HG03354 (cell line): ENCODE results near the gene AMMECR1.

Experiments
- ATAC-seq: cut with Tn5 transposase; IDR thresholded peaks from one replicate; pipeline ENCODE4 v1.9.1; 2021; ENCODE audit warnings: mild to moderate bottlenecking; ENCODE audit not compliant: unreplicated experiment, poor library complexity, severe bottlenecking

AMMECR1 gene

DNA sequence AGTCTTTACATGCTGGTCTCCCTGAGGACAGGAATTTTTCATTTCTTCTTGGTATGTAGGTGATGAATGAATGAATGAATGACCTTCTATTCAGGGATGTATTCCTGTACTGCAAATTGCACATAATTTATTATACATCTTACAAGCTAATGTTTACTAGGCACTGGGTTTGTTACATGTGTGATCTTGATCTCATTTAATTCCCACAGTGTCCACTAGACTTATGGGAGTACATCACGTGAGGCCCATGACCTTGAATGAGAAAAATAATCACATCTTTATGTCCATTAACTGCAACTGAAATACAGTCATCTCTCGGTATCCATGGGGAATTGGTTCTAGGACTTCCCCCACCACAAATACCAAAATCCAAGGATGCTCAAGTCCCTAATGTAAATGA, 164.6 kb downstream of the AMMECR1 start:
- ATAC-seq, result no peak

DNA sequence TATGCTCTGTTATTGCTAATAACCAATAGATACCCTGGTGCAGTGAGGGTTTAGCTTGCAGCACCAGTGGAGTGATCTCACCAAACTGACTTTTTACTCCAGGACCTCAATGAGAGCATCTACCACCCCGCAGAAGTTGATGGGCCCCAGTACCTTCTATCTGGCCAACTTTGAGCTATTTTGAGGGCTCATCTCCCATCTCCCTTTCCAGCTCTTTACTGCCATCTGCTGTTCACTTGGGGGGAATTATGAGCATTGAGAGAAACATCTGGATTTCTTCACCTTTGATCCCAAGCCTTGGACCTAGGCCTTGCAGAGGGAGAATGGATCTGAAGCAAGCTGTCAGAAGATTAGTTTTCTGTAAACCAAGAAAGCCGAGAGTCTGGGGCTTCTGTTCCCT, 171.4 kb downstream of the AMMECR1 start:
- ATAC-seq, result peak; percentile 90

DNA sequence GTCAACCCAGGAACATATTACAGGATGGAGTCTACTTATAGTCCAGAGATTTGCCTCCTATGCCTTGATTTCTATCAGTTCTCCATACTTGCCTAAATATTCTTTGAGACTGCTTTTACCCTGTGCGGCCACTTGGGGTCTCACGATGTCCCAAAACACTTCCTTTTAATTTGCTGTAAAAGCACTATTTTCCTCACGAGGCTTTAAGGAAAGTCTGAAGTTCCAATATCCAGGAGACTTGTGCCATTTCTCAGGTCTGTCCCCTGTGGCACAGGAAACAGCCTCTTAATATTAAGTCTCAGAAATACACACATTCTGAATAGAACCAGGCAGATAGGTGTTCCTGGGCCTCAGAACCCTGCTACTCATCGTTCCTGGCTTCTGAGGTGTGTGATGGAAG, 172.0 kb downstream of the AMMECR1 start:
- peak; percentile 74 for ATAC-seq

DNA sequence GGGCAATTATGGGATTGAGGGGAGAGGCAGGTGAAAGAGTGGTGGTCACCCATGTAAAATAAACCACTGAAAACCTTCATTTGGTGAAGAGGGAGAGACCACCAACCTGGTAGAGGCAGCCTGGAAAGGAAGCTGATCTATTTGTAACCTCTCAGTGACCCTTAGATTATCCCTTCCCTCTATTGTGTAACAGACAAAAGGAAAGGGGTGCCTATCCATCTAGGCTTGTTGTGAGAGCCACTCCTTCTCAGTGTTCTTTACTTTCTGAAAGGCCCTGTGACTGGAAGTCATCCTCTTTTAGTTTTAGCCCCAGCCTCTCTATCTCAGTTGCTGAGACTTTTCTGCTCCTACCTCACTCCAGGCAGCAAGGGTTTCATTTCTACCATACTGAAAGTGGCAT, 172.6 kb downstream of the AMMECR1 start:
- no peak for ATAC-seq
